ENCODE measurements around the gene KCNQ1. TPM values are rescaled to one million over a fixed set of nuclear protein-coding genes. Genes with fewer than 3 reads are reported as not detected.

Gene KCNQ1
- total and polyA plus RNA-seq, 2 of the 13 experiments (the other 11 are each of a cell fraction or from before 2014, with no cell fraction given) = 0.02 to 0.08 TPM

GRCh38 chr11:2420502-2421225, 24.1 kb upstream of the KCNQ1 start (continued):
- TF ChIP-seq, protein P1, sequence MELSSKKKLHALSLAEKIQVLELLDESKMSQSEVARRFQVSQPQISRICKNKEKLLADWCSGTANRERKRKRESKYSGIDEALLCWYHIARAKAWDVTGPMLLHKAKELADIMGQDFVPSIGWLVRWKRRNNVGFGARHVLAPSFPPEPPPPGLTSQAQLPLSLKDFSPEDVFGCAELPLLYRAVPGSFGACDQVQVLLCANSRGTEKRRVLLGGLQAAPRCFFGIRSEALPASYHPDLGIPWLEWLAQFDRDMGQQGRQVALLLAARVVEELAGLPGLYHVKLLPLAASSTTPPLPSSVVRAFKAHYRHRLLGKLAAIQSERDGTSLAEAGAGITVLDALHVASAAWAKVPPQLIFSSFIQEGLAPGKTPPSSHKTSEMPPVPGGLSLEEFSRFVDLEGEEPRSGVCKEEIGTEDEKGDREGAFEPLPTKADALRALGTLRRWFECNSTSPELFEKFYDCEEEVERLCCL (CRISPR knock-in tag; IDR thresholded peaks at IDR 0.05; ENCODE audit: borderline replicate concordance) = no peak
- TF ChIP-seq MBNL3 (CRISPR knock-in tag; conservative IDR thresholded peaks at IDR 0.05) (no peak), KMT2A (CRISPR knock-in tag; IDR thresholded peaks at IDR 0.05) (no peak), MXD4 (CRISPR knock-in tag; IDR thresholded peaks at IDR 0.05) (no peak), ZNF253 (CRISPR knock-in tag; IDR thresholded peaks at IDR 0.05; ENCODE audit: borderline replicate concordance) (no peak), MTA1 (CRISPR knock-in tag; IDR thresholded peaks at IDR 0.05; ENCODE audit: borderline replicate concordance) (no peak), ZC3H4 (CRISPR knock-in tag; IDR thresholded peaks at IDR 0.05; ENCODE audit: borderline replicate concordance) (no peak), KLF16 (CRISPR knock-in tag; IDR thresholded peaks at IDR 0.05) (no peak), ZMYM4 (CRISPR knock-in tag; IDR thresholded peaks at IDR 0.05) (no peak), ZNF761 (CRISPR knock-in tag; conservative IDR thresholded peaks at IDR 0.05) (no peak), PAF1 (CRISPR knock-in tag; IDR thresholded peaks at IDR 0.05) (no peak), CBX1 (IDR thresholded peaks at IDR 0.05; ENCODE audit: low read depth) (no peak), ZNF138 (CRISPR knock-in tag; IDR thresholded peaks at IDR 0.05; ENCODE audit: low read depth) (no peak)
- TF ChIP-seq, protein P2, sequence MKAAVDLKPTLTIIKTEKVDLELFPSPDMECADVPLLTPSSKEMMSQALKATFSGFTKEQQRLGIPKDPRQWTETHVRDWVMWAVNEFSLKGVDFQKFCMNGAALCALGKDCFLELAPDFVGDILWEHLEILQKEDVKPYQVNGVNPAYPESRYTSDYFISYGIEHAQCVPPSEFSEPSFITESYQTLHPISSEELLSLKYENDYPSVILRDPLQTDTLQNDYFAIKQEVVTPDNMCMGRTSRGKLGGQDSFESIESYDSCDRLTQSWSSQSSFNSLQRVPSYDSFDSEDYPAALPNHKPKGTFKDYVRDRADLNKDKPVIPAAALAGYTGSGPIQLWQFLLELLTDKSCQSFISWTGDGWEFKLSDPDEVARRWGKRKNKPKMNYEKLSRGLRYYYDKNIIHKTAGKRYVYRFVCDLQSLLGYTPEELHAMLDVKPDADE (CRISPR knock-in tag; IDR thresholded peaks at IDR 0.05) = no peak
- TF ChIP-seq, protein P3, sequence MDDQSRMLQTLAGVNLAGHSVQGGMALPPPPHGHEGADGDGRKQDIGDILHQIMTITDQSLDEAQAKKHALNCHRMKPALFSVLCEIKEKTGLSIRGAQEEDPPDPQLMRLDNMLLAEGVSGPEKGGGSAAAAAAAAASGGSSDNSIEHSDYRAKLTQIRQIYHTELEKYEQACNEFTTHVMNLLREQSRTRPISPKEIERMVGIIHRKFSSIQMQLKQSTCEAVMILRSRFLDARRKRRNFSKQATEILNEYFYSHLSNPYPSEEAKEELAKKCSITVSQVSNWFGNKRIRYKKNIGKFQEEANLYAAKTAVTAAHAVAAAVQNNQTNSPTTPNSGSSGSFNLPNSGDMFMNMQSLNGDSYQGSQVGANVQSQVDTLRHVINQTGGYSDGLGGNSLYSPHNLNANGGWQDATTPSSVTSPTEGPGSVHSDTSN (CRISPR knock-in tag; IDR thresholded peaks at IDR 0.05; ENCODE audit: borderline replicate concordance) = no peak
- TF ChIP-seq, protein P4, sequence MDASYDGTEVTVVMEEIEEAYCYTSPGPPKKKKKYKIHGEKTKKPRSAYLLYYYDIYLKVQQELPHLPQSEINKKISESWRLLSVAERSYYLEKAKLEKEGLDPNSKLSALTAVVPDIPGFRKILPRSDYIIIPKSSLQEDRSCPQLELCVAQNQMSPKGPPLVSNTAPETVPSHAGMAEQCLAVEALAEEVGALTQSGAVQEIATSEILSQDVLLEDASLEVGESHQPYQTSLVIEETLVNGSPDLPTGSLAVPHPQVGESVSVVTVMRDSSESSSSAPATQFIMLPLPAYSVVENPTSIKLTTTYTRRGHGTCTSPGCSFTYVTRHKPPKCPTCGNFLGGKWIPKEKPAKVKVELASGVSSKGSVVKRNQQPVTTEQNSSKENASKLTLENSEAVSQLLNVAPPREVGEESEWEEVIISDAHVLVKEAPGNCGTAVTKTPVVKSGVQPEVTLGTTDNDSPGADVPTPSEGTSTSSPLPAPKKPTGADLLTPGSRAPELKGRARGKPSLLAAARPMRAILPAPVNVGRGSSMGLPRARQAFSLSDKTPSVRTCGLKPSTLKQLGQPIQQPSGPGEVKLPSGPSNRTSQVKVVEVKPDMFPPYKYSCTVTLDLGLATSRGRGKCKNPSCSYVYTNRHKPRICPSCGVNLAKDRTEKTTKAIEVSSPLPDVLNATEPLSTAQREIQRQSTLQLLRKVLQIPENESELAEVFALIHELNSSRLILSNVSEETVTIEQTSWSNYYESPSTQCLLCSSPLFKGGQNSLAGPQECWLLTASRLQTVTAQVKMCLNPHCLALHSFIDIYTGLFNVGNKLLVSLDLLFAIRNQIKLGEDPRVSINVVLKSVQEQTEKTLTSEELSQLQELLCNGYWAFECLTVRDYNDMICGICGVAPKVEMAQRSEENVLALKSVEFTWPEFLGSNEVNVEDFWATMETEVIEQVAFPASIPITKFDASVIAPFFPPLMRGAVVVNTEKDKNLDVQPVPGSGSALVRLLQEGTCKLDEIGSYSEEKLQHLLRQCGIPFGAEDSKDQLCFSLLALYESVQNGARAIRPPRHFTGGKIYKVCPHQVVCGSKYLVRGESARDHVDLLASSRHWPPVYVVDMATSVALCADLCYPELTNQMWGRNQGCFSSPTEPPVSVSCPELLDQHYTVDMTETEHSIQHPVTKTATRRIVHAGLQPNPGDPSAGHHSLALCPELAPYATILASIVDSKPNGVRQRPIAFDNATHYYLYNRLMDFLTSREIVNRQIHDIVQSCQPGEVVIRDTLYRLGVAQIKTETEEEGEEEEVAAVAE (CRISPR knock-in tag; IDR thresholded peaks at IDR 0.05; ENCODE audit: borderline replicate concordance) = no peak
- TF ChIP-seq, protein P5, sequence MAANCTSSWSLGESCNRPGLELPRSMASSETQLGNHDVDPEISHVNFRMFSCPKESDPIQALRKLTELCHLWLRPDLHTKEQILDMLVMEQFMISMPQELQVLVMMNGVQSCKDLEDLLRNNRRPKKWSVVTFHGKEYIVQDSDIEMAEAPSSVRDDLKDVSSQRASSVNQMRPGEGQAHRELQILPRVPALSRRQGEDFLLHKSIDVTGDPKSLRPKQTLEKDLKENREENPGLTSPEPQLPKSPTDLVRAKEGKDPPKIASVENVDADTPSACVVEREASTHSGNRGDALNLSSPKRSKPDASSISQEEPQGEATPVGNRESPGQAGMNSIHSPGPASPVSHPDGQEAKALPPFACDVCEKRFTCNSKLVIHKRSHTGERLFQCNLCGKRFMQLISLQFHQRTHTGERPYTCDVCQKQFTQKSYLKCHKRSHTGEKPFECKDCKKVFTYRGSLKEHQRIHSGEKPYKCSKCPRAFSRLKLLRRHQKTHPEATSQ (CRISPR knock-in tag; IDR thresholded peaks at IDR 0.05; ENCODE audit: borderline replicate concordance) = no peak

All from HepG2 (cell line).